ENCODE data around the gene LEO1. TPM values are rescaled to one million over a fixed set of nuclear protein-coding genes. Genes with fewer than 3 reads are reported as not detected.

LEO1 gene
- 10 to 100 TPM; 10.6 to 23.4 (median 15.2) TPM for total RNA-seq
- polyA plus RNA-seq, result 10 to 100 TPM in 1 of 3 donors, 1 to 10 TPM in 2; 6.6 to 44.6 (median 9.5) TPM
- long read RNA-seq, donor 1, partial matches to known transcripts, result 0 of 2 reads
- long read RNA-seq, donor 1, other reads (novel, unspliced or antisense), result 0 of 2 reads
- long read RNA-seq, donor 2, partial matches to known transcripts, result 0 of 4 reads
- long read RNA-seq, donor 2, other reads (novel, unspliced or antisense), result 0 of 4 reads
- long read RNA-seq, donor 3, partial matches to known transcripts, result 0 of 3 reads
- long read RNA-seq, donor 3, other reads (novel, unspliced or antisense), result 0 of 3 reads
- long read RNA-seq, donor 4, transcript LEO1-201 (12 exons, 2,193 nt), result major isoform, 10 of 19 reads
- long read RNA-seq, donor 4, partial matches to known transcripts, result 9 of 19 reads
- long read RNA-seq, donor 4, other reads (novel, unspliced or antisense), result 0 of 19 reads
- long read RNA-seq, donor 5, transcript LEO1-201 (12 exons, 2,193 nt), result major isoform, 31 of 35 reads
- long read RNA-seq, donor 5, partial matches to known transcripts, result 0 of 35 reads
- long read RNA-seq, donor 5, other reads (novel, unspliced or antisense), result 4 of 35 reads
- long read RNA-seq, donor 6, partial matches to known transcripts, result 20 of 25 reads
- long read RNA-seq, donor 6, other reads (novel, unspliced or antisense), result 1 of 25 reads
- long read RNA-seq, donor 7, partial matches to known transcripts, result 0 of 1 reads
- long read RNA-seq, donor 7, other reads (novel, unspliced or antisense), result 0 of 1 reads
- long read RNA-seq, donor 8, partial matches to known transcripts, result 0 of 4 reads
- long read RNA-seq, donor 8, other reads (novel, unspliced or antisense), result 0 of 4 reads
- long read RNA-seq, donor 9, partial matches to known transcripts, result 0 of 3 reads
- long read RNA-seq, donor 9, other reads (novel, unspliced or antisense), result 0 of 3 reads
- long read RNA-seq, donor 10, partial matches to known transcripts, result 0 of 4 reads
- long read RNA-seq, donor 10, other reads (novel, unspliced or antisense), result 0 of 4 reads

DNA sequence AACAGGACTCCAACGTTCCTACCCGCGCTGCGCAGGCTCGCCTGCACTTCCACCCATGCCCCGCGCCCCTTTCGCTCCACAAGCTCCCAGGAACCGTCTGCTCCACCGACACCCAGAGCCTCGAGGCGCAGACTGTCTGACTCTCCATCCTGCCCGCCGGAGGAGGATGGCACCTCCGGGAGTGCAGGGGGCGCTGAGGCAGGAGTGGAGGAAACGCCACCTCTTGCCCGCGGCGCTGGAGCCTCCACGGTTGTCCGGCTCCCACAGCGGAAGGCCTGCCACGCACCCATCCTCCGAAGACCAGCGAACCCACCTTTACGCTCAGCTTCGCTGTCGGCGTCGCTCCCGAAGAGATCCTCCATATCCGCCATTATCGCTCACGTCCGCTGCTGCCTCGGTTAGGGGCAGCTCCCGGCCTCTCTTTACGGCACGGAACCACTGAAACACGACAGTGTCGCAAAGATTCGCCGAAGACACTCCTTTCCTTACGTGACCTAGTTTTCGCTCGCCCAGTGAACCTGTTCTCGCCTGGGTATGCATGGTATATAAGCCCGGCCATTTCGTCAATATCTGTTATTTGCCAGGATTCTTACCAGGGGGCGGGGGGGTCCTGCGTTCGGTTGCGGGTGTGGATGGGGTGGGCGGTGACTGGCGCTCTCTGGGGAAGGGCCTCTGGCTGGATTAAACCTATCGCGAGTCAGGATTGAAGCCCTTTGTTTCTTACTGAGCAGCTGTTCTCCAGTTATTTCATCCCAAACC, at the start of gene LEO1:
TSS of gene LEO1 (minus strand) at position 404 of the 759 bp plus-strand sequence. CDS start at position 371, 33 bp downstream.
- WGBS, 4 donors, result 0 to 1% (median 0%) methylated on average over 38 to 58 of the region's 58 CpGs
- intact Hi-C loops (cut with DNase I), result loop anchor here in 1 of 2 donors (10.0 kb wide), 1 partner anchor 113 kb away; no protein-coding TSS in a partner anchor

DNA sequence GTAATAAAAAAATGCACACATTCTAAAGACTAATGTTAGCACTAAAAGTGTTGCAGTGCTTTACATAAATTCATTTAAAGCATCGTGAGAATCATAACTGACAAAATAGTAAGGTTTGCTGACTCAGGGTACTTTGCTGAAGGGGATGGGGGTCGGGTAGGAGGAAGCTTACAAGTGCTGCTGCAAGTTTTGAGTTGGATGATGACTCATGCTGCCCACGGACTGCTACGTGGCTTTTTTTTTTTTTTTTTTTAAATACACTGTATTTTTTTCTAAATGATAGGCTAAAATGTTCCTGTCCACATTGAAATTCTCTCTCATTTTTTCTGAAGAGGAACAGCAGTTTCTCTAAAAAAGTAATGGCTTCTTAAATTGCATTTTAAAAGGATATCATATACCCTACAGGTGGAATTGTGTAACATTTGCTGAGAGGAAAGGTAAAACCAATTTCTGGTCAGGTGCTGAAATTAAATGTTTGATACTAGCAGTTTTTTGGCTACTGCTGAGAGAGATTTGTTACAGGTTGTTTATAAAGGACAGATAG, 49.6 kb upstream of the LEO1 start:
- peak overlapping the region in 1 of 4 donors; percentile 87 for H3K4me3 ChIP-seq
- TF ChIP-seq POLR2A (IDR thresholded peaks at IDR 0.05), result peak in 1 of 2 donors; percentile 44
- TF ChIP-seq, protein P1, sequence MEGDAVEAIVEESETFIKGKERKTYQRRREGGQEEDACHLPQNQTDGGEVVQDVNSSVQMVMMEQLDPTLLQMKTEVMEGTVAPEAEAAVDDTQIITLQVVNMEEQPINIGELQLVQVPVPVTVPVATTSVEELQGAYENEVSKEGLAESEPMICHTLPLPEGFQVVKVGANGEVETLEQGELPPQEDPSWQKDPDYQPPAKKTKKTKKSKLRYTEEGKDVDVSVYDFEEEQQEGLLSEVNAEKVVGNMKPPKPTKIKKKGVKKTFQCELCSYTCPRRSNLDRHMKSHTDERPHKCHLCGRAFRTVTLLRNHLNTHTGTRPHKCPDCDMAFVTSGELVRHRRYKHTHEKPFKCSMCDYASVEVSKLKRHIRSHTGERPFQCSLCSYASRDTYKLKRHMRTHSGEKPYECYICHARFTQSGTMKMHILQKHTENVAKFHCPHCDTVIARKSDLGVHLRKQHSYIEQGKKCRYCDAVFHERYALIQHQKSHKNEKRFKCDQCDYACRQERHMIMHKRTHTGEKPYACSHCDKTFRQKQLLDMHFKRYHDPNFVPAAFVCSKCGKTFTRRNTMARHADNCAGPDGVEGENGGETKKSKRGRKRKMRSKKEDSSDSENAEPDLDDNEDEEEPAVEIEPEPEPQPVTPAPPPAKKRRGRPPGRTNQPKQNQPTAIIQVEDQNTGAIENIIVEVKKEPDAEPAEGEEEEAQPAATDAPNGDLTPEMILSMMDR (IDR thresholded peaks at IDR 0.05), result no peak
- peaks cover 24 to 33% of the 10 kb centered on the region in 2 donors for H3K4me1 ChIP-seq (replicated peaks in 1 of 2)
- no peaks in the 10 kb centered on the region for H3K36me3 ChIP-seq (replicated peaks in 1 of 2)
- intact Hi-C loops (cut with DNase I), result loop anchor here in 1 of 2 donors (10.0 kb wide), 1 partner anchor 54 kb away; no protein-coding TSS in a partner anchor
- DNase-seq, result peak; percentile 56 to 83 (median 73)
- no peaks in the 10 kb centered on the region for H3K9me3 ChIP-seq (replicated peaks in 1 of 3)
- H3K27ac ChIP-seq, result peak overlapping the region; percentile 81 to 100 (median 96)
- 0 to 1% (median 0%) methylated on average over 4 of the region's 4 CpGs for WGBS, 4 donors
- H3K27me3 ChIP-seq, result no peaks in the 10 kb centered on the region

More for the DNA sequence above, at the start of gene LEO1:
- peaks cover 8 to 15% of the 10 kb centered on the region in 2 donors for H3K4me1 ChIP-seq (replicated peaks in 1 of 2)
- peaks cover 0 to 17% (median 0%) of the 10 kb centered on the region in 3 donors for H3K9me3 ChIP-seq (replicated peaks in 1 of 3)
- H3K36me3 ChIP-seq (replicated peaks in 1 of 2), result no peaks in the 10 kb centered on the region
- H3K27ac ChIP-seq, result peak within 1 kb of the TSS; percentile 74 to 89 (median 82)
- peak; percentile 92 to 96 (median 94) for DNase-seq
- TF ChIP-seq POLR2A (IDR thresholded peaks at IDR 0.05), result peak in 1 of 2 donors; percentile 73
- TF ChIP-seq, protein P1 (IDR thresholded peaks at IDR 0.05), result peak in 5 of 6 experiments; percentile 35 to 58 (median 43)
- H3K4me3 ChIP-seq, result peak within 1 kb of the TSS; percentile 29 to 85 (median 66)
- no peaks in the 10 kb centered on the region for H3K27me3 ChIP-seq

DNA sequence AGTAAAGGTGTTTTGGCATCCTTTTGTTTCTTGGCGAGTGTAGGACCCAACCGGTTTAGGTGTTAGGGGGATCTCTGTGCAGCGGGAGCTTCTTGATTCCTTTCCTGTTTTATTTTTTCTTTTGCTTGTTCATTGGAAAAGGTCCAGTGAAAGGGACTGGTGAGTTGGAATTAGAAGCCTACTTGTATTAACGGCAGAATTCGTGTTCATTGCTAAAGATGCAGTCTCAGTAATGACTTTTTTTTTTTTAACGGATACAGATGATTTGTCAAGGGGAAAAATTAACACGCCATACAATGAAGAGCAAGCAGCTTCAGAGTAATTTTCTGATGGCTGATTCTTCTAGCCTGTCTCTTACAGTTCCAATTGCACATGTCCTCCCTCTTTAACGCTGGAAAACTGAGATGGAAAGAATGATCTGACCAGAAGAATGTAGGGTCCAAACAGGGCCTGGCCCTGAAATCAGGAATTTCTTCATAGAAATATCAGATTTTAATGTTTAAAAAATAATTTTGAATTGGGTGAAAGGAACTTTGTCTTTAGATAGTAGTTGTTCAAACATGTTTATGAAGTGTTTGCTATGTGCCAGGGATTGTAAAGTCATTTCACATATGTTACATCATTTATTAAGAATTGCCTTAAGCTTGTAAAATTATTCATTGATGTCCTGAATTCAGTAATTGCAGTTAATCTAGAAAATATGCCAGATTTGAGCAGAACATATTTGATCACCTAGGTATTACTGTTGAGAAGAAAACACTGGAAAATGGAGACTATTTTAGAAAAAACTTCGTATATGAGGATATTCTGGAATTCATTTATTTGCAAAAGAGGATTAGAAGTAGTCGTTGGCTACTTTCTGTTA, 48.9 kb upstream of the LEO1 start:
- Histone ChIP-seq H3K4me3 (peak overlapping the region; percentile 2 to 87 (median 83)), H3K27ac (peak overlapping the region; percentile 77 to 100 (median 96)), H3K4me1 (replicated peaks in 1 of 2) (peaks cover 24 to 33% of the 10 kb centered on the region in 2 donors), H3K36me3 (replicated peaks in 1 of 2) (no peaks in the 10 kb centered on the region), H3K27me3 (no peaks in the 10 kb centered on the region), H3K9me3 (replicated peaks in 1 of 3) (no peaks in the 10 kb centered on the region)
- TF ChIP-seq, protein P1 (IDR thresholded peaks at IDR 0.05), result no peak
- TF ChIP-seq POLR2A (IDR thresholded peaks at IDR 0.05), result no peak
- no peak for DNase-seq
- intact Hi-C loops (cut with DNase I), result loop anchor here in 1 of 2 donors (10.0 kb wide), 1 partner anchor 54 kb away; no protein-coding TSS in a partner anchor
- WGBS, 4 donors, result 2 to 3% (median 3%) methylated on average over 10 of the region's 10 CpGs

All from adrenal gland (tissue), 19 donors.